ENCODE results near the gene XKR8. TPM values are rescaled to one million over a fixed set of nuclear protein-coding genes. Genes with fewer than 3 reads are reported as not detected.

The XKR8 gene
- 15.6 TPM for total RNA-seq

- H3K36me3 ChIP-seq, result peaks cover 6 to 21% of the 10 kb centered on the region in 2 donors
- intact Hi-C loops (cut with DNase I), result loop anchor here (1.0 kb wide), 1 partner anchor 128 kb away; the partner anchor contains the start of gene EYA3
- peak within 1 kb of the TSS; percentile 87 to 93 for H3K27ac ChIP-seq
- peaks cover 6 to 11% of the 10 kb centered on the region in 2 donors for H3K4me1 ChIP-seq
- H3K27me3 ChIP-seq, result no peaks in the 10 kb centered on the region
- peak within 1 kb of the TSS; percentile 68 to 74 for H3K4me3 ChIP-seq
- H3K9me3 ChIP-seq, result no peaks in the 10 kb centered on the region
- peak; percentile 22 to 55 (median 39) for TF ChIP-seq CTCF (IDR thresholded peaks at IDR 0.05)
- peak; percentile 21 to 88 for DNase-seq (ENCODE audit: low spot score in 2 of 2)
These were observed at the start of gene XKR8 for GRCh38 chr1:27959792-27960603. Gene XKR8 (plus strand): TSS chr1:27959973. CDS start chr1:27960070, 97 bp downstream.

GRCh38 chr1:27912429-27912828, 47.3 kb upstream of the XKR8 start:
- intact Hi-C loops (cut with DNase I), result no loop called here
- TF ChIP-seq CTCF (IDR thresholded peaks at IDR 0.05), result no peak
- Histone ChIP-seq H3K4me1 (peaks cover 0 to 5% of the 10 kb centered on the region in 2 donors), H3K36me3 (peaks cover 8 to 31% of the 10 kb centered on the region in 2 donors), H3K9me3 (peaks cover 0 to 8% of the 10 kb centered on the region in 2 donors), H3K4me3 (no peak overlapping the region), H3K27me3 (no peaks in the 10 kb centered on the region), H3K27ac (no peak overlapping the region)
- no peak for DNase-seq (ENCODE audit: low spot score in 2 of 2)

- H3K4me1 ChIP-seq, result peaks cover 0 to 5% of the 10 kb centered on the region in 2 donors
These were observed 44.6 kb upstream of the XKR8 start for GRCh38 chr1:27915082-27915575.

GRCh38 chr1:27922272-27922671, 37.5 kb upstream of the XKR8 start:
- DNase-seq (ENCODE audit: low spot score in 2 of 2), result no peak
- no peaks in the 10 kb centered on the region for H3K36me3 ChIP-seq
- no peak for TF ChIP-seq CTCF (IDR thresholded peaks at IDR 0.05)
- H3K9me3 ChIP-seq, result no peaks in the 10 kb centered on the region
- intact Hi-C loops (cut with DNase I), result no loop called here
- H3K27me3 ChIP-seq, result no peaks in the 10 kb centered on the region
- no peak overlapping the region for H3K4me3 ChIP-seq
- H3K27ac ChIP-seq, result no peak overlapping the region
- H3K4me1 ChIP-seq, result no peaks in the 10 kb centered on the region

More at GRCh38 chr1:27915082-27915575, 44.6 kb upstream of the XKR8 start:
- DNase-seq (ENCODE audit: low spot score in 2 of 2), result no peak
- intact Hi-C loops (cut with DNase I), result no loop called here
- Histone ChIP-seq H3K36me3 (peaks cover 0 to 7% of the 10 kb centered on the region in 2 donors), H3K27ac (peak overlapping the region; percentile 58 to 81), H3K9me3 (peaks cover 0 to 8% of the 10 kb centered on the region in 2 donors), H3K27me3 (no peaks in the 10 kb centered on the region), H3K4me3 (peak overlapping the region; percentile 79 to 88)
- TF ChIP-seq CTCF (IDR thresholded peaks at IDR 0.05), result no peak

GRCh38 chr1:27928216-27928954, 31.4 kb upstream of the XKR8 start:
- TF ChIP-seq CTCF (IDR thresholded peaks at IDR 0.05), result no peak
- H3K36me3 ChIP-seq, result no peaks in the 10 kb centered on the region
- H3K27ac ChIP-seq, result no peak overlapping the region
- no peak overlapping the region for H3K4me3 ChIP-seq
- intact Hi-C loops (cut with DNase I), result no loop called here
- no peaks in the 10 kb centered on the region for H3K4me1 ChIP-seq
- no peaks in the 10 kb centered on the region for H3K27me3 ChIP-seq
- no peak for DNase-seq (ENCODE audit: low spot score in 2 of 2)
- H3K9me3 ChIP-seq, result no peaks in the 10 kb centered on the region

All from ascending aorta (tissue), 2 donors.